GM19397 (cell line): ENCODE data around the gene SORT1.
"Not testable (repeated sequence)": the region's sequence is repeated elsewhere in the genome, so short reads cannot be mapped to it uniquely, and the experiment has no call there.

Experiments used
- ATAC-seq: cut with Tn5 transposase; IDR thresholded peaks from one replicate; pipeline ENCODE4 v1.9.1; 2021; ENCODE audit warnings: mild to moderate bottlenecking, moderate library complexity; ENCODE audit not compliant: unreplicated experiment

Gene SORT1

GRCh38 chr1:109350182-109350581 is 47.5 kb downstream of the SORT1 start:
- ATAC-seq, result no peak

DNA sequence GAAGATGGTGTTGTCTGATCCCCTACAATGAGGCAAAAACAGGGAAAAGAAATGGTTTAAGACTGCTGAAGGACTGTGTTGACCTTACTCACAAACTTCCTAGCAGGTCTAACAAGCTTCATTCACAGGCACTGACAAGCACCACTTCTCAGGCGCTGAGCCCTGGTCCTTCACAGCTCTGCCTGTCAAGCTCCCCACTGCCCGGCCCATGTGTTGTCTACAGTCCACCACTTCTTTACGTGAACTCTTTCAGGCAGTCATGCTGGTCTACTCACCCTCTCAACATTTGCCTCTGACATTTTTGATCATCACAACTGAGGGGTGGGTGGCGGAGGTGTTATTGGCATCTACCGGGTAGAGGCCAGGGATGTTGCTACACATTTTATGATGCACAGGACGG is 50.2 kb downstream of the SORT1 start:
- no peak for ATAC-seq

DNA sequence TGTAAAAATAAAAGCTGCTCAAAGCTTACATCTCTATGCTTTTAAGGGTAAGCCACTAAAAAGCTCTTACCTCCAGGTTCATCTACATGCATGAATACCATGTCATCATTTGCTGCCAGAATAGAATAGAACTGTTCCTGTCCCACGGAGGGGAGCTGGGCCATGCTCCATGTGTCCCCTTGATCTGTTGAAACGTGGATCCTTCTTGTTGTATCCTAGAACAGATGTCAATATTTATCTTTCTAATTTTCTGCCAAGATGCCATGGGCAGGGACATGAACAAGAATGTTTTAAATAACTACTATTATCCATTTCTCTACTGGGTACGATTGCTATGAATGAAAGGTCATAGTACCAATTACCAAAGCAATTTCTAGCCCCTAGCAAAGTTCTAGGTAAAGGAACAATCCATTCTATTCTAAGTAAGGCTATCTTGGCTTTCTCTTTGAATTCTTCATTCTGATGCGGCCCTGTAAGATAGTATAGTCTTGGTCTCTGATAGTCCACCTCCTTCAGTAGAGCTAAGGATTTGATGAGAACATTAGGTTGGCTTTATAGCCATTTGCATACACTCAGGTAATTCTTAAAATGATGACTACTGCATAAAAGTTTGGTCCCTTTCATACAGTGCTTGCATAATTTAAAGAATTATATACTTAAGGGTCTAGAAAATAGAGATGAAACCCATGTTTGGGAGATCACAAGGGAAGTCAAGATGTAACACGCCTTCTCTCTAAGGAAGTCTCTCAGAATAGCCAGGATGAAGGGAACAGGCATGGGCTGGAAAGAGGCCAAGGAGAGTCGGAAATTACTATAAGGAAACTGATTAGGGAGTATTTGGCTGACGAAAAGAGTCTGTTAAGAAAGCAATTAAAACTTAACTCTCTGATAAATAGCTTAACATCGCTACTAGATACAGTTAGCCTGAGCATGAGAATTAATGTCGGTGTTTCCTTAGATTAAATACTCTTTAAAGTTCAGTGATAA is 55.5 kb downstream of the SORT1 start:
- no peak for ATAC-seq

- ATAC-seq, result no peak
Measured at GRCh38 chr1:109338608-109339007, 59.1 kb downstream of the SORT1 start.

- ATAC-seq, result no peak
Measured at GRCh38 chr1:109338091-109338490, 59.6 kb downstream of the SORT1 start.

DNA sequence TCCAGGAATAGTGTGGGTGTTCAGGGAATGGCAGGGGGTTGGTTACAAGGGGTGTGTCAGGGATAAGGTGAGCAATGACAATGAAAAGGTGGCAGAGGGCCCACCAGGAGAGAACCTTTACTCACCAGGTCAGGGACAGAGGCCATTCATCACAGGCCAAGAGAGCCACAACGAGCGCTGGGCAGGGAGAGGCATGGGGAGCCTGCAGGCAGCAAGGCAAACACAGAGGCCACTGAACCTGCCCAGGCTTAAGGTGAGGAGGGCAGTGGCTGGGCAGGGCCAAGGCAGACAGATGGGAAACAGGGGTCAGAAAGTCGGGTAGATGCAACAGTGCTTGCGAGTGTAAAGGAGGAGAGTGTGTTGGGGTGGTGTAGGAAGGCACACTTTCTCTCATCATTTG is 62.6 kb downstream of the SORT1 start:
- ATAC-seq, result no peak

GRCh38 chr1:109331113-109331512 is 66.6 kb downstream of the SORT1 start:
- no peak for ATAC-seq

DNA sequence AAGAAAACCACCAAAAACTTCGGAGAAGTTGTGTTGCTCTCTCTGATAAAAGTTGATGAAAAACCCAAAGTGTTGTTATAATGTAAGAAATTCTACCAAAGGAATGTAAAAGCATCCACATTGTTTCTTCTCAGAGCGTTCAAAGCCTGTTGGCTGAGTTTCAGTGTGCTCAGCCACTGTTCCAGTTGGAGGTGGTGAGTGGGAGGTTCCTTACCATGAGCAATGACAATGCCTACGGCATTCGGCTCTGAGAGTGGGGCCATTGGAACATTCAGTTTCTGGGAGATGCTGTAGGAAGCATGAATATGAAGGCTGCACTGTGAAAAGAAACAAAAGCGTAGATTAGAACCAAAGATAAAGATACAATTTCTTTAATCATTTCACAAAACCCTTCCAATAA is 70.4 kb downstream of the SORT1 start:
- ATAC-seq, result no peak

DNA sequence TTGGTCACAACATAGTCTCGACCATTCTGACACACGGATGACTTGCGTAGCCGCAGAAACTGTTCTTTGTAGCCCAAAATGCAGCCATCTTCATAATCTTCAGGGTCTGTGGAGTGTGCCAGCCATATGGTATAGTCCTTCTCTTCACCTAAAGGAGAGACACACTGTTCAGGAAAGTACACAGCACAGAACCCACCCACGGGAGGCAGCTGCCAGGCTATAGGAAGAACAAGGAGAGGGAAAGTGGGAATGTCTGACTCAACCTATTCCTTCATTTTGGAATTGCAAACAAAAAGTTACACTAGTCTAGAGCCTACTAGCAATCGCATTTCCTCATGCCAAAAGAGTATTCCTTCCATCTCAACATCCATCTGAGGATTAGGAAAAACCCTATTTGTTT is 74.7 kb downstream of the SORT1 start:
- ATAC-seq, result no peak

DNA sequence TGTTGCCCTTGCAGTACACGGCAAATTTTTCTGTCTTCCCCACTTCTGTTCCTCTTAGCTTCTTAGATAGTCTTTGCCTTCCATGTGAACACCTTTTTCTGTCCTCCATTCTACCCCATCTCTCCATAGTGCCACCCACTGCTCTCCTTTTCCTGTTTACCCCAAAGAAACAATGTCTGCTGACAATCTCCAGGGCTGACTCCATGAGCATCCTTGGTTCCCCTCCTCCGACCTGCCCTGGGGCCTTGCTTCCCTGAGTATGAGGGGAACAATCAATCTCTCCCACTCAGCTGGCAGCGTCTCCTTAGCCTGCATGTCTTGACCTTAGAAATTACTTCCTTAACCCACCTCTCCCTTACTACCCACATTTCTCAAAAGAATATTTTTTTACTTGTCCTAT is 78.6 kb downstream of the SORT1 start:
- no peak for ATAC-seq

GRCh38 chr1:109316506-109316905 is 81.2 kb downstream of the SORT1 start:
- ATAC-seq, result no peak

GRCh38 chr1:109315288-109315687 is 82.4 kb downstream of the SORT1 start:
- no peak for ATAC-seq

DNA sequence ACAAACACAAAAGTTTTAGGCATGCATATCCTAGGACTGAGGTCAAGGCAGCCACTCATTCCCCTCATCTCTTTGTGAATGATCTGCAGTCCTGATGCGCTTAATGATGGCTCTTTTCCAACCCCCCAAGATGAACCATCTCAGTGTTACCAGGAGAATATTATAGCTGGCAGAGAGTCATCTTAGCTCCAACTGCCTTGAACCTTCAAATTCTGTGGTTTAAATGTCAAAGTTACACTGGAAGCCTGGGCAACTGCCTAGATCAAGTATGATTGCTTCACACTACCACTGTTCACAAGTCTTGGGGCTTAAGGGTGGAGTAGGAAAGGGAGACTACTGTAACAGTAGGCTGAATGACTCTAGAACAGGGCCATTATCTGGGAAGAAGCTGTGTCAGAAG is 82.9 kb downstream of the SORT1 start:
- no peak for ATAC-seq

- ATAC-seq, result no peak
Measured at GRCh38 chr1:109312978-109313775, 84.5 kb downstream of the SORT1 start.

DNA sequence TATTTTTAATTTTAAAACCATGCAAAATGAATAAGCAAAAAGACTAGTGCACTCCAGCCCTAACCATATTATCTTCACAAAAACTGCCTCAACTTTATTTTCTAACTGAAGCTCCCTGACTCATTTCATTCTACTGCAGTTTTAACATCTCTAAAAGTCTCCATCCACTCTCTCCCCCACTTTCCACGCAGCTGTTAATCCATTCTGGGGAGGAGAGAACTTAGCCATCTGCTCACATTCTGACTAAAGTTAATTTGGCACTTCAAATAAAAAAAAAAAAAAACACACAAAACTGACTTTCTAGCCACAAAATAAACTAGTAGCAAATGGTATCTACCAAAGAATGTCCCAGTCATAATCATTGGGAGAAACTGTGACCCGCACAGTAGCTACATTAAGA is 85.5 kb downstream of the SORT1 start:
- no peak for ATAC-seq

DNA sequence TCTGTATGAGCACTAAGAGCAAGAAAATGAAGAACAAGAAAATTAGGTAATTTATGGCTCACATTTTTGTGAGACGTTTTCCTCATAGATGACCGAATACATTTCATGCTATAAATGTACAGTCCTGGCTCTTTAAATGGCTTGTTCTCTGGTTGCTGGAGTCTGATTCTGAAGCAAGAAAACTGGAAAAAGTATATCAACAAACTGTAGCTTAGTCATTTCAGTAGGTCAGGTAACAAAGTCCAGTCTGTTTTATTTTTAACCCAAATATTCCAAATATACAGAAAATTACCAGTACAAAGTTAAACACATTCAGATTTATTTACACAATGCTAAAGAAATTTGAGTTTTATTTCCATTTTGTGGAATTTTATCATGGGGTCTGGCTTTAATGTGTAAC is 88.4 kb downstream of the SORT1 start:
- ATAC-seq, result no peak

DNA sequence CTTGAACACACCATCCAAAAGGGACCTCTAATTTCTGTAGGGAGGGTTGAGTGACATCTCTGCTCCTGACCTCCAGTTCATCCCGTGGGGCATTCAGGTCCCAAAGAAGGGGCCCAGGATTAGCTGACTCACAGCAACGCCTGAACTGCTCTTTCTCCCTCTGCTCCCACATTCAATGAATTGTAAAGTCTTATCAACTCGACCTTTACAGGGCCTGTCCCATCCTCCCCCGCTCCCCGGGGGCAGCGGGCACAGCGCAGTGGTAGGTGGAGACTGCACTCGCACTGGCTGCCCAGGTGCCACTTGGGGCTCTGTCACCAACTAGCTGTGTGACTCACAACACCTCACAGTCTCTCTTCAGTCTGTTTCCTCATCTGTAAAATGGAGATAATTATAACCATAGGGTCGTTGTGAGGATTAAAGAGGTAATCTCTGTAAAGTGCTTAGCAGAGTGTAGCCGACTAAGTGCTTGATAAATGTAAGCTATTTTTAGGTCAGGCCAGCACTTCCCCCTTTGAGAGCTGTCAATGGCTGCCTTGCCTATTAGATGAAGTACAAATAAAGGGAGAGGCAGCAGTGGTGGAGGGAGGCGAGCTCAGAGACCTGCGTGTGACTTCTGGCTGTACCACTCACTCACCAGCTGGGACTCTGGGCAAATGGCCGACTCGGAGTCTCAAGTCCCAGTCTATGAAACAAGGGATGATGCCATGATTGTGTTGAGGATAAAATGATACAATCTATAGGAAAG is 90.3 kb downstream of the SORT1 start:
- ATAC-seq, result no peak

GRCh38 chr1:109306832-109307273 is 90.9 kb downstream of the SORT1 start, which contains the start of gene MYBPHL:
MYBPHL (minus strand) TSS chr1:109307011; CDS start chr1:109306991, 20 bp downstream.
- ATAC-seq, result no peak

DNA sequence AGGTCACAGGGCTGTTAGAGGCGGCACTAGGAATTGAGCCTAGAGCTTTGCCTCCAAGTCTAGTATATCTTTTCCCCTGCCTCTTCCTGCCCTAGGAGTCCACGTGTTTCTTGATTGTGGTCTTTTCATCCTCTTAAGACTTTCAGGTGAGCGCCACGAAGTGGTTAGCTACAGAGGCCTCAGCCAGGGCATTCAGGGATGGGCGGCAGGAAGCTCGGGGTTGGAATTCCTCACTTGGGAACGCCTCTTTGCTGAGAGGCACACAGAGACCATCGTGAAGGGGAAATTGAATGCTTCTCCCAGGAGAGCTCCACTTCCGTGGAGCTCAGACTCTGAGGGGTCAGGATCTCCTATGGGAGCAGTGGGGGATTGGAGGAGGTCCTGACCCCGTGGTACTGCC is 91.7 kb downstream of the SORT1 start:
- not testable (repeated sequence) for ATAC-seq

GRCh38 chr1:109304226-109304920 is 93.3 kb downstream of the SORT1 start:
- ATAC-seq, result no peak
